Measurements from ENCODE around the gene SRSF3.
"Not testable (repeated sequence)": the region's sequence is repeated elsewhere in the genome, so short reads cannot be mapped to it uniquely, and the experiment has no call there.

DNA sequence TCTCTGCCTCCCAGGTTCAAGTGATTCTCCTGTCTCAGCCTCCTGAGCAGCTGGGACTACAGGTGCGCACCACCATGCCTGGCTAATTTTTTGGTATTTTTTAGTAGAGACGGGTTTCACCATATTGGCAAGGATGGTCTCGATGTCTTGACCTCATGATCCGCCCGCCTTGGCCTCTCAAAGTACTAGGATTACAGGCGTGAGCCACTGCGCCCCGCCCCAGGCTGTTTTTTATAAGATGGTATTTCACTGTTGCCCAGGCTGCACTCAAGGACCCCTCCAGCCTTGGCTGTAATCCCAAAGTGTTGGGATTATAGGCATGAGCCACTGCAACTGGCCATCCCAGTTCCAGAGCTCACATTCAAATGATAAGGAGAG lies 13.1 kb downstream of the SRSF3 start:
- TF ChIP-seq, protein P1, sequence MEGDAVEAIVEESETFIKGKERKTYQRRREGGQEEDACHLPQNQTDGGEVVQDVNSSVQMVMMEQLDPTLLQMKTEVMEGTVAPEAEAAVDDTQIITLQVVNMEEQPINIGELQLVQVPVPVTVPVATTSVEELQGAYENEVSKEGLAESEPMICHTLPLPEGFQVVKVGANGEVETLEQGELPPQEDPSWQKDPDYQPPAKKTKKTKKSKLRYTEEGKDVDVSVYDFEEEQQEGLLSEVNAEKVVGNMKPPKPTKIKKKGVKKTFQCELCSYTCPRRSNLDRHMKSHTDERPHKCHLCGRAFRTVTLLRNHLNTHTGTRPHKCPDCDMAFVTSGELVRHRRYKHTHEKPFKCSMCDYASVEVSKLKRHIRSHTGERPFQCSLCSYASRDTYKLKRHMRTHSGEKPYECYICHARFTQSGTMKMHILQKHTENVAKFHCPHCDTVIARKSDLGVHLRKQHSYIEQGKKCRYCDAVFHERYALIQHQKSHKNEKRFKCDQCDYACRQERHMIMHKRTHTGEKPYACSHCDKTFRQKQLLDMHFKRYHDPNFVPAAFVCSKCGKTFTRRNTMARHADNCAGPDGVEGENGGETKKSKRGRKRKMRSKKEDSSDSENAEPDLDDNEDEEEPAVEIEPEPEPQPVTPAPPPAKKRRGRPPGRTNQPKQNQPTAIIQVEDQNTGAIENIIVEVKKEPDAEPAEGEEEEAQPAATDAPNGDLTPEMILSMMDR (IDR thresholded peaks at IDR 0.05) = not testable (repeated sequence)
- TF ChIP-seq EP300 (IDR thresholded peaks at IDR 0.05); POLR2A (IDR thresholded peaks at IDR 0.05; ENCODE audit: low read length); CHD2 (IDR thresholded peaks at IDR 0.05; ENCODE audit: low read length, partially characterized antibody); ESRRA (IDR thresholded peaks at IDR 0.05; ENCODE audit: borderline replicate concordance, low read length); KDM1A (IDR thresholded peaks at IDR 0.05; ENCODE audit: low read depth); RFX5 (IDR thresholded peaks at IDR 0.05); RARB (CRISPR knock-in tag; IDR thresholded peaks at IDR 0.05); JUN (IDR thresholded peaks at IDR 0.05): not testable (repeated sequence)
- TF ChIP-seq, protein P2, sequence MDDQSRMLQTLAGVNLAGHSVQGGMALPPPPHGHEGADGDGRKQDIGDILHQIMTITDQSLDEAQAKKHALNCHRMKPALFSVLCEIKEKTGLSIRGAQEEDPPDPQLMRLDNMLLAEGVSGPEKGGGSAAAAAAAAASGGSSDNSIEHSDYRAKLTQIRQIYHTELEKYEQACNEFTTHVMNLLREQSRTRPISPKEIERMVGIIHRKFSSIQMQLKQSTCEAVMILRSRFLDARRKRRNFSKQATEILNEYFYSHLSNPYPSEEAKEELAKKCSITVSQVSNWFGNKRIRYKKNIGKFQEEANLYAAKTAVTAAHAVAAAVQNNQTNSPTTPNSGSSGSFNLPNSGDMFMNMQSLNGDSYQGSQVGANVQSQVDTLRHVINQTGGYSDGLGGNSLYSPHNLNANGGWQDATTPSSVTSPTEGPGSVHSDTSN (IDR thresholded peaks at IDR 0.05) = not testable (repeated sequence)
- TF ChIP-seq, protein P3, sequence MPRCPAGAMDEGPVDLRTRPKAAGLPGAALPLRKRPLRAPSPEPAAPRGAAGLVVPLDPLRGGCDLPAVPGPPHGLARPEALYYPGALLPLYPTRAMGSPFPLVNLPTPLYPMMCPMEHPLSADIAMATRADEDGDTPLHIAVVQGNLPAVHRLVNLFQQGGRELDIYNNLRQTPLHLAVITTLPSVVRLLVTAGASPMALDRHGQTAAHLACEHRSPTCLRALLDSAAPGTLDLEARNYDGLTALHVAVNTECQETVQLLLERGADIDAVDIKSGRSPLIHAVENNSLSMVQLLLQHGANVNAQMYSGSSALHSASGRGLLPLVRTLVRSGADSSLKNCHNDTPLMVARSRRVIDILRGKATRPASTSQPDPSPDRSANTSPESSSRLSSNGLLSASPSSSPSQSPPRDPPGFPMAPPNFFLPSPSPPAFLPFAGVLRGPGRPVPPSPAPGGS (IDR thresholded peaks at IDR 0.05) = not testable (repeated sequence)
- TF ChIP-seq, protein P4, sequence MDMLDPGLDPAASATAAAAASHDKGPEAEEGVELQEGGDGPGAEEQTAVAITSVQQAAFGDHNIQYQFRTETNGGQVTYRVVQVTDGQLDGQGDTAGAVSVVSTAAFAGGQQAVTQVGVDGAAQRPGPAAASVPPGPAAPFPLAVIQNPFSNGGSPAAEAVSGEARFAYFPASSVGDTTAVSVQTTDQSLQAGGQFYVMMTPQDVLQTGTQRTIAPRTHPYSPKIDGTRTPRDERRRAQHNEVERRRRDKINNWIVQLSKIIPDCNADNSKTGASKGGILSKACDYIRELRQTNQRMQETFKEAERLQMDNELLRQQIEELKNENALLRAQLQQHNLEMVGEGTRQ (IDR thresholded peaks at IDR 0.05) = not testable (repeated sequence)
- TF ChIP-seq, protein P5, sequence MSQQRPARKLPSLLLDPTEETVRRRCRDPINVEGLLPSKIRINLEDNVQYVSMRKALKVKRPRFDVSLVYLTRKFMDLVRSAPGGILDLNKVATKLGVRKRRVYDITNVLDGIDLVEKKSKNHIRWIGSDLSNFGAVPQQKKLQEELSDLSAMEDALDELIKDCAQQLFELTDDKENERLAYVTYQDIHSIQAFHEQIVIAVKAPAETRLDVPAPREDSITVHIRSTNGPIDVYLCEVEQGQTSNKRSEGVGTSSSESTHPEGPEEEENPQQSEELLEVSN (IDR thresholded peaks at IDR 0.05; ENCODE audit: borderline replicate concordance, low read depth) = not testable (repeated sequence)

Measured in A549 (cell line).